ENCODE results near the gene FOXI3.

- no peak for TF ChIP-seq CTCF (IDR thresholded peaks at IDR 0.05; ENCODE audit: low read depth, low read length, poor library complexity, severe bottlenecking)
- no peak for TF ChIP-seq EZH2phosphoT487 (IDR thresholded peaks at IDR 0.05; ENCODE audit: borderline replicate concordance, low read length)
Measured at GRCh38 chr2:88472811-88473210, 20.3 kb upstream of the FOXI3 start.

Measured in DOHH2 (cell line).